Nephron progenitor cell (in vitro differentiated cells): Measurements from ENCODE around the gene CFAP73.
A peak's percentile ranks its signal among the peaks of the same experiment; 100 is the strongest.
"Not testable (repeated sequence)": the region's sequence is repeated elsewhere in the genome, so short reads cannot be mapped to it uniquely, and the experiment has no call there.

ENCODE experiments used
- DNase-seq: peaks from one replicate; pipeline ENCODE4 v3.0.0; 2021
- H3K27ac Mint-ChIP-seq: 2 replicates; pipeline ENCODE4 v1.8.0; 2021; ENCODE audit warnings: mild to moderate bottlenecking, moderate library complexity, mixed read lengths
- H3K27me3 Mint-ChIP-seq: 2 replicates; pipeline ENCODE4 v1.8.0; 2021; ENCODE audit warnings: mild to moderate bottlenecking, low read depth, mixed read lengths; ENCODE audit not compliant: poor library complexity
- H3K36me3 Mint-ChIP-seq: 2 replicates; pipeline ENCODE4 v1.8.0; 2021; ENCODE audit warnings: low read depth, mixed read lengths
- H3K4me1 Mint-ChIP-seq: 2 replicates; pipeline ENCODE4 v1.8.0; 2021; ENCODE audit warnings: mixed read lengths
- H3K4me3 Mint-ChIP-seq: 2 replicates; pipeline ENCODE4 v1.8.0; 2021; ENCODE audit warnings: mild to moderate bottlenecking, moderate library complexity, mixed read lengths
- H3K9me3 Mint-ChIP-seq: 2 replicates; pipeline ENCODE4 v1.8.0; 2021; ENCODE audit warnings: mild to moderate bottlenecking, moderate library complexity, mixed read lengths
- TF ChIP-seq, protein P1 (sequence below): fragments of 200-600 bp; sonication (generic); IDR thresholded peaks from 2 replicates; pipeline ENCODE4 v1.5.0; 2021; ENCODE audit warnings: antibody characterized with exemption

The CFAP73 gene

GRCh38 chr12:113136128-113136989 is 13.2 kb upstream of the CFAP73 start:
- peaks cover 68% of the 10 kb centered on the region for H3K27me3 Mint-ChIP-seq
- TF ChIP-seq, protein P1, sequence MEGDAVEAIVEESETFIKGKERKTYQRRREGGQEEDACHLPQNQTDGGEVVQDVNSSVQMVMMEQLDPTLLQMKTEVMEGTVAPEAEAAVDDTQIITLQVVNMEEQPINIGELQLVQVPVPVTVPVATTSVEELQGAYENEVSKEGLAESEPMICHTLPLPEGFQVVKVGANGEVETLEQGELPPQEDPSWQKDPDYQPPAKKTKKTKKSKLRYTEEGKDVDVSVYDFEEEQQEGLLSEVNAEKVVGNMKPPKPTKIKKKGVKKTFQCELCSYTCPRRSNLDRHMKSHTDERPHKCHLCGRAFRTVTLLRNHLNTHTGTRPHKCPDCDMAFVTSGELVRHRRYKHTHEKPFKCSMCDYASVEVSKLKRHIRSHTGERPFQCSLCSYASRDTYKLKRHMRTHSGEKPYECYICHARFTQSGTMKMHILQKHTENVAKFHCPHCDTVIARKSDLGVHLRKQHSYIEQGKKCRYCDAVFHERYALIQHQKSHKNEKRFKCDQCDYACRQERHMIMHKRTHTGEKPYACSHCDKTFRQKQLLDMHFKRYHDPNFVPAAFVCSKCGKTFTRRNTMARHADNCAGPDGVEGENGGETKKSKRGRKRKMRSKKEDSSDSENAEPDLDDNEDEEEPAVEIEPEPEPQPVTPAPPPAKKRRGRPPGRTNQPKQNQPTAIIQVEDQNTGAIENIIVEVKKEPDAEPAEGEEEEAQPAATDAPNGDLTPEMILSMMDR: no peak
- peaks cover 12% of the 10 kb centered on the region for H3K4me1 Mint-ChIP-seq
- H3K9me3 Mint-ChIP-seq: no peaks in the 10 kb centered on the region
- DNase-seq: no peak
- peak overlapping the region; percentile 50 for H3K4me3 Mint-ChIP-seq
- no peaks in the 10 kb centered on the region for H3K36me3 Mint-ChIP-seq
- H3K27ac Mint-ChIP-seq: no peak overlapping the region

- Mint-ChIP-seq H3K4me3 (no peak overlapping the region), H3K36me3 (no peaks in the 10 kb centered on the region), H3K4me1 (peaks cover 14% of the 10 kb centered on the region), H3K27ac (no peak overlapping the region), H3K27me3 (peaks cover 63% of the 10 kb centered on the region), H3K9me3 (no peaks in the 10 kb centered on the region)
- TF ChIP-seq, protein P1: no peak
- no peak for DNase-seq
Measured at GRCh38 chr12:113136990-113137511, 12.5 kb upstream of the CFAP73 start.

GRCh38 chr12:113137861-113138783 is 11.4 kb upstream of the CFAP73 start:
- no peak overlapping the region for H3K4me3 Mint-ChIP-seq
- H3K4me1 Mint-ChIP-seq: peaks cover 16% of the 10 kb centered on the region
- DNase-seq: no peak
- TF ChIP-seq, protein P1: no peak
- H3K27ac Mint-ChIP-seq: no peak overlapping the region
- peaks cover 55% of the 10 kb centered on the region for H3K27me3 Mint-ChIP-seq
- no peaks in the 10 kb centered on the region for H3K9me3 Mint-ChIP-seq
- no peaks in the 10 kb centered on the region for H3K36me3 Mint-ChIP-seq

- Mint-ChIP-seq H3K4me3 (no peak overlapping the region), H3K27ac (no peak overlapping the region), H3K4me1 (peaks cover 16% of the 10 kb centered on the region), H3K36me3 (no peaks in the 10 kb centered on the region), H3K27me3 (peaks cover 48% of the 10 kb centered on the region), H3K9me3 (no peaks in the 10 kb centered on the region)
- DNase-seq: peak; percentile 50
- TF ChIP-seq, protein P1: no peak
Measured at GRCh38 chr12:113138826-113139225, 10.7 kb upstream of the CFAP73 start.

- Mint-ChIP-seq H3K36me3 (no peaks in the 10 kb centered on the region), H3K4me1 (peaks cover 22% of the 10 kb centered on the region), H3K27ac (no peak overlapping the region), H3K9me3 (no peaks in the 10 kb centered on the region), H3K4me3 (no peak overlapping the region), H3K27me3 (peaks cover 34% of the 10 kb centered on the region)
- DNase-seq: no peak
- TF ChIP-seq, protein P1: no peak
Measured at GRCh38 chr12:113140706-113141105, 8.8 kb upstream of the CFAP73 start.

DNA sequence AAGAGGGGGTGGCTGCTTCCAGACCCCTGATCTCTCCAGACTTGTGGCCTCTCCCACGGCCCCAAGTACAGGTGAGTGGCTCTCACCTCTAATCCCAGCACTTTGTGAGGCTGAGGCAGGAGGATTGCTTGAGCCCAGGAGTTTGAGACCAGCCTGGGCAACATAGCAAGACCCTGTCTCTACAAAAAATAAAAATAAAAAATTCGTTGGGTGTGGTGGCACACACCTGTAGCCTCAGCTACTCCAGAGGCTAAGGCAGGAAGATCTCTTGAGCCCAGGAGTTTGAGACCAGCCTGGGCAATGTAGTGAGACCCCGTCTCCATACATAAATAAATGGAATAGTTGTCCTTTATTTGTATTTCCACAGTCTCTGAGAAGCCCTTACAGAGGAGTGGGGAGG is 7.8 kb upstream of the CFAP73 start:
- Mint-ChIP-seq H3K27me3 (peaks cover 23% of the 10 kb centered on the region), H3K4me1 (peaks cover 21% of the 10 kb centered on the region)
- not testable (repeated sequence) for H3K4me3 Mint-ChIP-seq, DNase-seq, H3K27ac Mint-ChIP-seq, H3K36me3 Mint-ChIP-seq, H3K9me3 Mint-ChIP-seq
